ENCODE results near the gene CYP20A1.
A peak's percentile ranks its signal among the peaks of the same experiment; 100 is the strongest.

The CYP20A1 gene

DNA sequence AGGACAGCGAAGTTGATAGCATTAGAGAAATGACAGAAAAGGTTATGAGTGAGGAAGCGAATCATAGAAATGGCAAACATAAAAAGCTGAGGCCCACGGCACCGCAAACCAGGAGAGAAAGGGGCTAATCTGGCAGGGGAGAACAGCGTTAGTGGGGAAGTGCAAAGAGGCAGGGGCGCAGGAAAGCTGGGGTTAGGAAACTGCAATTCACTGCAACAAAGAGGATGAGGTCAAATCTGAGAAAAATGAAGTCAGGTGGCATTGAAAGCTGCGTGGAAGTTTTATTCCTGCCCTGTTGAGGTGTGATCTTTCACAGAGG, 88.7 kb downstream of the CYP20A1 start:
- Histone ChIP-seq H3K4me3 (ENCODE audit: control insufficient read depth in 1 of 7, extremely low read depth in 1 of 7, insufficient read depth in 4 of 7, low read depth in 2 of 7, low read length in 6 of 7) (peak overlapping the region; percentile 77 to 98 (median 92)), H3K27ac (ENCODE audit: insufficient read depth in 1 of 2, low read depth in 1 of 2, low read length in 2 of 2, poor library complexity in 1 of 2, severe bottlenecking in 2 of 2) (peak overlapping the region; percentile 25 to 81), H3K27me3 (replicated peaks in 2 of 5; ENCODE audit: control insufficient read depth in 4 of 5, insufficient read depth in 5 of 5, low read length in 4 of 5) (no peaks in the 10 kb centered on the region), H3K9me3 (ENCODE audit: control extremely low read depth in 1 of 5, control insufficient read depth in 4 of 5, insufficient read depth in 2 of 5, low read depth in 1 of 5, low read length in 4 of 5) (no peaks in the 10 kb centered on the region), H3K36me3 (ENCODE audit: control insufficient read depth in 4 of 4, insufficient read depth in 4 of 4, low read length in 3 of 4) (no peaks in the 10 kb centered on the region), H3K4me1 (ENCODE audit: control extremely low read depth in 1 of 4, control insufficient read depth in 4 of 4, insufficient read depth in 4 of 4, low read length in 3 of 4) (peaks cover 3 to 23% (median 14%) of the 10 kb centered on the region in 4 experiments)
- DNase-seq, result peak; percentile 30 to 72 (median 63)
- 3% methylated on average over 7 of the region's 7 CpGs for WGBS (ENCODE audit: insufficient coverage)
- POLR2A ChIA-PET, result interaction anchor here (1.8 kb wide), 1 partner anchor 88 kb away, joined by 4 read pairs; the partner anchor contains the start of gene CYP20A1
- CTCF ChIA-PET, result no interaction called here

GRCh38 chr2:203327901-203328759, 89.3 kb downstream of the CYP20A1 start, which contains the start of gene ABI2:
Gene ABI2 (plus strand): TSS chr2:203328394. CDS start chr2:203328515, 121 bp downstream.
- Histone ChIP-seq H3K9me3 (ENCODE audit: control extremely low read depth in 1 of 5, control insufficient read depth in 4 of 5, insufficient read depth in 2 of 5, low read depth in 1 of 5, low read length in 4 of 5) (no peaks in the 10 kb centered on the region), H3K27me3 (replicated peaks in 2 of 5; ENCODE audit: control insufficient read depth in 4 of 5, insufficient read depth in 5 of 5, low read length in 4 of 5) (no peaks in the 10 kb centered on the region), H3K27ac (ENCODE audit: insufficient read depth in 1 of 2, low read depth in 1 of 2, low read length in 2 of 2, poor library complexity in 1 of 2, severe bottlenecking in 2 of 2) (peak within 1 kb of the TSS; percentile 25 to 81), H3K4me3 (ENCODE audit: control insufficient read depth in 1 of 7, extremely low read depth in 1 of 7, insufficient read depth in 4 of 7, low read depth in 2 of 7, low read length in 6 of 7) (peak within 1 kb of the TSS; percentile 77 to 98 (median 92)), H3K36me3 (ENCODE audit: control insufficient read depth in 4 of 4, insufficient read depth in 4 of 4, low read length in 3 of 4) (no peaks in the 10 kb centered on the region), H3K4me1 (ENCODE audit: control extremely low read depth in 1 of 4, control insufficient read depth in 4 of 4, insufficient read depth in 4 of 4, low read length in 3 of 4) (peaks cover 3 to 23% (median 14%) of the 10 kb centered on the region in 4 experiments)
- DNase-seq, result peak; percentile 48 to 72 (median 70)
- CTCF ChIA-PET, result interaction anchor here (0.8 kb wide), 1 partner anchor 125 kb away, joined by 3 read pairs; no protein-coding TSS in a partner anchor
- under 1% methylated on average over 65 of the region's 98 CpGs for WGBS (ENCODE audit: insufficient coverage)
- POLR2A ChIA-PET, result interaction anchor here (1.8 kb wide), 1 partner anchor 89 kb away, joined by 4 read pairs; the partner anchor contains the start of gene CYP20A1

DNA sequence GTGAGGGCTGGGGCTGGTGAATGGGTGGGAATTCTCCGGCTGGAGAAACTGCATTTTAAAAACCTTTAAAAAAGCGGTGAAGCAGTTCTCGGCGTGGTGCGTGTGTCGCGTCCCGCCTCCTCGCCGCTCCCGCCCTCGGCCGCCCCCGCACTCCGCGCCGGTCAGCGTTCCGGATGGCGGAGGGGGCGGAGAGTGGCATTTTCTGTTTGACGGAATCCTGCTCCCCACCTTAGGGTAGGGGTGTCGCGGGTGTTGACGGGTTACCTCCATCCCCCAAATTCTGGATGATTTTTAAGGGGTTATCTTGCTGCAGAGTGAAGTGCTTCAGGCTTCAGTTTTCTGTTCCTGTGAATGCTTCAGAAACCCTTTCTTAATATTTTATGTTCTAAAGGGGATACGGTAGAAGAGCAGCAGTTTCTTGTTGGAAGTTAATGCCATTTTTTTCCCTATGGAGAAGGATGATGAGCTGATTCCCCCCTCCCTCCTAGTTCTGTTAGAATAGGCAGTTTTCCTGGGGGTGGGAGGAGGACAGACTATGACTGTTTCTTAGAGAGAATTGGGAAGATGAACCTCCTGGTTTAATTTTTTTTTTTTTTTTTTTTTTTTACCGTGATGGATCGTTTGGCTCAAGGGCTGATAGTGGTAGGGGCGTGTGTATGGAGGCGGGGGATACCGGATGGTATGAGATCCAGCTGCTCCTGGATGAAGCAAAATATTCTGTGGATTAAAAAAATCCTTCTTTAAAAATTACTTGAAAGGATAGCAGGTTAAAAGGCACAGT, 90.1 kb downstream of the CYP20A1 start:
- peak in 2 of 3 donors; percentile 29 to 57 for DNase-seq
- Histone ChIP-seq H3K36me3 (ENCODE audit: control insufficient read depth in 4 of 4, insufficient read depth in 4 of 4, low read length in 3 of 4) (no peaks in the 10 kb centered on the region), H3K27me3 (replicated peaks in 2 of 5; ENCODE audit: control insufficient read depth in 4 of 5, insufficient read depth in 5 of 5, low read length in 4 of 5) (no peaks in the 10 kb centered on the region), H3K4me3 (ENCODE audit: control insufficient read depth in 1 of 7, extremely low read depth in 1 of 7, insufficient read depth in 4 of 7, low read depth in 2 of 7, low read length in 6 of 7) (peak overlapping the region; percentile 77 to 98 (median 92)), H3K4me1 (ENCODE audit: control extremely low read depth in 1 of 4, control insufficient read depth in 4 of 4, insufficient read depth in 4 of 4, low read length in 3 of 4) (peaks cover 3 to 23% (median 14%) of the 10 kb centered on the region in 4 experiments), H3K27ac (ENCODE audit: insufficient read depth in 1 of 2, low read depth in 1 of 2, low read length in 2 of 2, poor library complexity in 1 of 2, severe bottlenecking in 2 of 2) (peak overlapping the region in 1 of 2 experiments; percentile 81), H3K9me3 (ENCODE audit: control extremely low read depth in 1 of 5, control insufficient read depth in 4 of 5, insufficient read depth in 2 of 5, low read depth in 1 of 5, low read length in 4 of 5) (no peaks in the 10 kb centered on the region)
- WGBS (ENCODE audit: insufficient coverage), result 0% methylated on average over 18 of the region's 31 CpGs
- ChIA-PET POLR2A (interaction anchor here (1.8 kb wide), 1 partner anchor 90 kb away, joined by 4 read pairs; the partner anchor contains the start of gene CYP20A1), CTCF (interaction anchor here (0.8 kb wide), 1 partner anchor 124 kb away, joined by 3 read pairs; no protein-coding TSS in a partner anchor)

- ChIA-PET CTCF (no interaction called here), POLR2A (no interaction called here)
- Histone ChIP-seq H3K27me3 (replicated peaks in 2 of 5; ENCODE audit: control insufficient read depth in 4 of 5, insufficient read depth in 5 of 5, low read length in 4 of 5) (no peaks in the 10 kb centered on the region), H3K4me3 (ENCODE audit: control insufficient read depth in 1 of 7, extremely low read depth in 1 of 7, insufficient read depth in 4 of 7, low read depth in 2 of 7, low read length in 6 of 7) (no peak overlapping the region), H3K27ac (ENCODE audit: insufficient read depth in 1 of 2, low read depth in 1 of 2, low read length in 2 of 2, poor library complexity in 1 of 2, severe bottlenecking in 2 of 2) (no peak overlapping the region), H3K36me3 (ENCODE audit: control insufficient read depth in 4 of 4, insufficient read depth in 4 of 4, low read length in 3 of 4) (peaks cover 0 to 2% (median 0%) of the 10 kb centered on the region in 4 experiments), H3K9me3 (ENCODE audit: control extremely low read depth in 1 of 5, control insufficient read depth in 4 of 5, insufficient read depth in 2 of 5, low read depth in 1 of 5, low read length in 4 of 5) (no peaks in the 10 kb centered on the region), H3K4me1 (ENCODE audit: control extremely low read depth in 1 of 4, control insufficient read depth in 4 of 4, insufficient read depth in 4 of 4, low read length in 3 of 4) (peaks cover 3 to 23% (median 14%) of the 10 kb centered on the region in 4 experiments)
- no peak for DNase-seq
Observed at GRCh38 chr2:203330434-203330833, 91.6 kb downstream of the CYP20A1 start.

GRCh38 chr2:203338322-203338721, 99.5 kb downstream of the CYP20A1 start:
- DNase-seq, result no peak
- ChIA-PET POLR2A (no interaction called here), CTCF (interaction anchor here (1.2 kb wide), 1 partner anchor 9 kb away, joined by 3 read pairs; no protein-coding TSS in a partner anchor)
- Histone ChIP-seq H3K27me3 (replicated peaks in 2 of 5; ENCODE audit: control insufficient read depth in 4 of 5, insufficient read depth in 5 of 5, low read length in 4 of 5) (no peaks in the 10 kb centered on the region), H3K27ac (ENCODE audit: insufficient read depth in 1 of 2, low read depth in 1 of 2, low read length in 2 of 2, poor library complexity in 1 of 2, severe bottlenecking in 2 of 2) (no peak overlapping the region), H3K4me3 (ENCODE audit: control insufficient read depth in 1 of 7, extremely low read depth in 1 of 7, insufficient read depth in 4 of 7, low read depth in 2 of 7, low read length in 6 of 7) (no peak overlapping the region), H3K9me3 (ENCODE audit: control extremely low read depth in 1 of 5, control insufficient read depth in 4 of 5, insufficient read depth in 2 of 5, low read depth in 1 of 5, low read length in 4 of 5) (no peaks in the 10 kb centered on the region), H3K4me1 (ENCODE audit: control extremely low read depth in 1 of 4, control insufficient read depth in 4 of 4, insufficient read depth in 4 of 4, low read length in 3 of 4) (no peaks in the 10 kb centered on the region), H3K36me3 (ENCODE audit: control insufficient read depth in 4 of 4, insufficient read depth in 4 of 4, low read length in 3 of 4) (peaks cover 0 to 10% (median 2%) of the 10 kb centered on the region in 4 experiments)
- WGBS (ENCODE audit: insufficient coverage), result 93% methylated on average over 3 of the region's 4 CpGs

GRCh38 chr2:203340791-203341487, 102.1 kb downstream of the CYP20A1 start:
- Histone ChIP-seq H3K27me3 (replicated peaks in 2 of 5; ENCODE audit: control insufficient read depth in 4 of 5, insufficient read depth in 5 of 5, low read length in 4 of 5) (no peaks in the 10 kb centered on the region), H3K27ac (ENCODE audit: insufficient read depth in 1 of 2, low read depth in 1 of 2, low read length in 2 of 2, poor library complexity in 1 of 2, severe bottlenecking in 2 of 2) (no peak overlapping the region), H3K4me3 (ENCODE audit: control insufficient read depth in 1 of 7, extremely low read depth in 1 of 7, insufficient read depth in 4 of 7, low read depth in 2 of 7, low read length in 6 of 7) (no peak overlapping the region), H3K36me3 (ENCODE audit: control insufficient read depth in 4 of 4, insufficient read depth in 4 of 4, low read length in 3 of 4) (peaks cover 0 to 16% (median 4%) of the 10 kb centered on the region in 4 experiments), H3K4me1 (ENCODE audit: control extremely low read depth in 1 of 4, control insufficient read depth in 4 of 4, insufficient read depth in 4 of 4, low read length in 3 of 4) (no peaks in the 10 kb centered on the region), H3K9me3 (ENCODE audit: control extremely low read depth in 1 of 5, control insufficient read depth in 4 of 5, insufficient read depth in 2 of 5, low read depth in 1 of 5, low read length in 4 of 5) (peaks cover 0 to 1% (median 0%) of the 10 kb centered on the region in 5 experiments)
- DNase-seq, result no peak
- 92% methylated on average over 2 of the region's 6 CpGs for WGBS (ENCODE audit: insufficient coverage)
- ChIA-PET CTCF (no interaction called here), POLR2A (no interaction called here)
